PC-9 (cell line): ENCODE results near the gene ID4.

ENCODE experiments used
- EZH2 ChIP-seq: fragments of 200-600 bp; sonication (generic); IDR thresholded peaks from 2 replicates; pipeline ENCODE4 v1.8.0; 2017; ENCODE audit warnings: antibody characterized with exemption, low read depth
- TF ChIP-seq, protein P1 (sequence below): fragments of 200-600 bp; sonication (generic); conservative IDR thresholded peaks from 2 replicates; pipeline ENCODE4 v1.6.1; 2017; ENCODE audit warnings: mixed run types, antibody characterized with exemption, mild to moderate bottlenecking, moderate library complexity

DNA sequence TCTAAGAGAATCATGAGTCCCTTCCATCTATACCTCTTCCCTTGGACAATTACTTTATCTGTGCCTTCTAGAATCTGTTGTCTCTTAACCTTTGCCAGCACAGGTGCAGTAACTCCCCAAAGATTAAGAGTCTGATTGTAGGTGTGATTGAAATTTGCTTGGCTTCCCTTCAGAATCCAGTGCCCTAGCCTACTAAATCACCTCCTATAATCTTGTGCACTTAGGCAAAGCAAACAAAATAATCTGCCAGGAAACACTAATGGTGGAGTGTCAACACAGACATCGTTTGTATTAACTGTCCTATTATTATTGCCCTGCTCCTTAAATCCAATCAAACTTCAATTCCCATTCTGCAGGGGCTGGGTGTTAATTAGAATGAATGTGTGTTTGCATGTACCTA, 28.0 kb downstream of the ID4 start:
- TF ChIP-seq, protein P1, sequence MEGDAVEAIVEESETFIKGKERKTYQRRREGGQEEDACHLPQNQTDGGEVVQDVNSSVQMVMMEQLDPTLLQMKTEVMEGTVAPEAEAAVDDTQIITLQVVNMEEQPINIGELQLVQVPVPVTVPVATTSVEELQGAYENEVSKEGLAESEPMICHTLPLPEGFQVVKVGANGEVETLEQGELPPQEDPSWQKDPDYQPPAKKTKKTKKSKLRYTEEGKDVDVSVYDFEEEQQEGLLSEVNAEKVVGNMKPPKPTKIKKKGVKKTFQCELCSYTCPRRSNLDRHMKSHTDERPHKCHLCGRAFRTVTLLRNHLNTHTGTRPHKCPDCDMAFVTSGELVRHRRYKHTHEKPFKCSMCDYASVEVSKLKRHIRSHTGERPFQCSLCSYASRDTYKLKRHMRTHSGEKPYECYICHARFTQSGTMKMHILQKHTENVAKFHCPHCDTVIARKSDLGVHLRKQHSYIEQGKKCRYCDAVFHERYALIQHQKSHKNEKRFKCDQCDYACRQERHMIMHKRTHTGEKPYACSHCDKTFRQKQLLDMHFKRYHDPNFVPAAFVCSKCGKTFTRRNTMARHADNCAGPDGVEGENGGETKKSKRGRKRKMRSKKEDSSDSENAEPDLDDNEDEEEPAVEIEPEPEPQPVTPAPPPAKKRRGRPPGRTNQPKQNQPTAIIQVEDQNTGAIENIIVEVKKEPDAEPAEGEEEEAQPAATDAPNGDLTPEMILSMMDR: no peak
- TF ChIP-seq EZH2: no peak
